Head of caudate nucleus (tissue), 42 donors: Measurements from ENCODE around the gene TMCO2.
"Not testable (repeated sequence)": the region's sequence is repeated elsewhere in the genome, so short reads cannot be mapped to it uniquely, and the experiment has no call there.

Experiments used
- DNase-seq, 42 donors: peaks; one replicate each; pipeline versions ENCODE4 v3.0.0 to v3.0.0-alpha.2; 2020 to 2021; ENCODE audit warnings: mixed read lengths in 7 of 42
- intact Hi-C: fragments of 100-400 bp; cut with DNase I; formaldehyde crosslinking; loops from one replicate; pipeline ENCODE4 v1.15.0; 2022

TMCO2 gene

GRCh38 chr1:40247655-40248054, at the start of gene TMCO2:
TMCO2 (plus strand) TSS chr1:40247937; CDS start chr1:40247994, 57 bp downstream.
- no peak for DNase-seq
- intact Hi-C loops = no loop called here

GRCh38 chr1:40199126-40199525, 48.6 kb upstream of the TMCO2 start:
- no peak for DNase-seq
- intact Hi-C loops = no loop called here

- no peak for DNase-seq
- intact Hi-C loops = no loop called here
Observed at GRCh38 chr1:40204856-40205255, 42.9 kb upstream of the TMCO2 start.

GRCh38 chr1:40210511-40211204, 37.1 kb upstream of the TMCO2 start:
- DNase-seq = no peak
- intact Hi-C loops = no loop called here

GRCh38 chr1:40218333-40218732, 29.4 kb upstream of the TMCO2 start:
- intact Hi-C loops = no loop called here
- DNase-seq = no peak

GRCh38 chr1:40221471-40221905, 26.2 kb upstream of the TMCO2 start:
- DNase-seq = peak in 24 of 42 donors; percentile 5 to 70 (median 34)
- intact Hi-C loops = not testable (repeated sequence)

GRCh38 chr1:40221977-40222772, 25.6 kb upstream of the TMCO2 start:
- no peak for DNase-seq
- intact Hi-C loops = no loop called here

- DNase-seq = no peak
- intact Hi-C loops = no loop called here
Observed at GRCh38 chr1:40224040-40224439, 23.7 kb upstream of the TMCO2 start.

GRCh38 chr1:40226192-40226591, 21.5 kb upstream of the TMCO2 start:
- DNase-seq = no peak
- intact Hi-C loops = no loop called here

- peak in 1 of 42 donors; percentile 6 for DNase-seq
- intact Hi-C loops = no loop called here
Observed at GRCh38 chr1:40232444-40232843, 15.3 kb upstream of the TMCO2 start.

GRCh38 chr1:40239626-40240025, 8.1 kb upstream of the TMCO2 start:
- no peak for DNase-seq
- intact Hi-C loops = no loop called here

GRCh38 chr1:40240390-40240789, 7.3 kb upstream of the TMCO2 start:
- no peak for DNase-seq
- intact Hi-C loops = no loop called here

- intact Hi-C loops = no loop called here
- DNase-seq = no peak
Observed at GRCh38 chr1:40241362-40241761, 6.4 kb upstream of the TMCO2 start.

- DNase-seq = no peak
- intact Hi-C loops = no loop called here
Observed at GRCh38 chr1:40243351-40243750, 4.4 kb upstream of the TMCO2 start.

GRCh38 chr1:40244138-40244744, 3.5 kb upstream of the TMCO2 start:
- peak in 3 of 42 donors; percentile 17 to 36 (median 18) for DNase-seq
- intact Hi-C loops = no loop called here

- intact Hi-C loops = no loop called here
- DNase-seq = no peak
Observed at GRCh38 chr1:40245686-40246085, 2.1 kb upstream of the TMCO2 start.

- DNase-seq = no peak
- intact Hi-C loops = no loop called here
Observed at GRCh38 chr1:40248412-40248811, 675 bp downstream of the TMCO2 start.

GRCh38 chr1:40251456-40251855, 3.7 kb downstream of the TMCO2 start:
- DNase-seq = no peak
- intact Hi-C loops = no loop called here

GRCh38 chr1:40252601-40253000, 4.9 kb downstream of the TMCO2 start:
- no peak for DNase-seq
- intact Hi-C loops = no loop called here

GRCh38 chr1:40255231-40255630, 7.5 kb downstream of the TMCO2 start:
- intact Hi-C loops = no loop called here
- no peak for DNase-seq
